ENCODE results near the gene CYP26A1. TPM values are rescaled to one million over a fixed set of nuclear protein-coding genes. Genes with fewer than 3 reads are reported as not detected.

Gene CYP26A1
- total RNA-seq, 1 experiment from 2014 or later = not detected

GRCh38 chr10:93064874-93065660 lies 8.6 kb upstream of the CYP26A1 start:
- DNase-seq (ENCODE audit: extremely low read depth, low read depth) = no peak

DNA sequence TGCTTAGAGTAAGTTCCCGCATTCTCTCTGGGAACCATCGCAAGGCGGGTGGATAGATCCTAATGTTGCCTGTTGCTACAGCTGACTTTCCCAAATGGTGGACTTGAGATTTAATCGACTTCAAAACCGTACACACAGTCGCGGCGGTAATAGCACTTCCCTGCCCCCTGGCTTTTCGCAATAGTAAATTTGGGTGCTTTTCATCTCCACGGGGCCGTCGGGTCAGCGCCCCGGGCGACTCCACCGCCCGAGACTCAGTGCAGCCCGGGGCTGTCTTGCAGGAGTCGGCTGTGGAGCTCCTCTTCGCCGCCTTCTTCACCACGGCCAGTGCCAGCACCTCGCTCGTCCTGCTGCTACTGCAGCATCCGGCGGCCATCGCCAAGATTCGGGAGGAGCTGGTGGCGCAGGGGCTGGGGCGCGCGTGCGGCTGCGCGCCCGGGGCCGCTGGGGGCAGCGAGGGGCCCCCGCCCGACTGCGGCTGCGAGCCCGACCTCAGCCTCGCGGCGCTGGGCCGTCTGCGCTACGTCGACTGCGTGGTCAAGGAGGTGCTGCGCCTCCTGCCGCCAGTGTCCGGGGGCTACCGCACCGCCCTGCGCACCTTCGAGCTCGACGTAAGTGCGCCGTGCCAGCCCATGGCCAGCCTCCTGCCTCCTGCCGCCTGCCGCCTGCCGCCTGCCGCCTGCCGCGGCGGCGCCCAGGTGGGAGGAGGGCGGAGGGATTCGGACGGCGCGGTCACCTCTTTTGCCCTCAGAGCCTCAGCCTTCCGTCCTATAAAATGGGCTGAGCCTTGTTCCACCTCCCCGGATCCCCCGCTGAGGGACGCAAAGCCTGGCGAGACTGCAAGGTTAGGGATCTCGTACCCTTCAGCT lies 7.8 kb upstream of the CYP26A1 start:
- DNase-seq (ENCODE audit: extremely low read depth, low read depth) = no peak

DNA sequence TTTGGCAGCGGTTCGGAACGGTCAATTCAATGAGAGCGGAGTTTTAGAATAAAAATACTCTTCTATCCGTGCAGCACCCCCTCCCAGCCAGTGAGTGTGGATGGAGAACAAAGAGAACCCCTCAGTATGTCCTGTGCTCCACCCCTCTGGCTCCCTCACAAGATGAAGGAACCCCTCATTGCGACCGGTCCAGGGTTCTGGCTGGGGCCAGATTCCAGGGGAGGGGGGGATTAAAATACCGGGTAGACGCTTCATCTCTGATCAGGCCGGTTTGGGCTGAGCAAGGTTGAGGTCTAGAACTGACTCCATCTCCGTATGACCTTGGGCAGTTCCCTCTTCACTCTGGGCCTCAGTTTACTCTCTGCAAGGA lies 7.2 kb upstream of the CYP26A1 start:
- DNase-seq (ENCODE audit: extremely low read depth, low read depth) = no peak

DNA sequence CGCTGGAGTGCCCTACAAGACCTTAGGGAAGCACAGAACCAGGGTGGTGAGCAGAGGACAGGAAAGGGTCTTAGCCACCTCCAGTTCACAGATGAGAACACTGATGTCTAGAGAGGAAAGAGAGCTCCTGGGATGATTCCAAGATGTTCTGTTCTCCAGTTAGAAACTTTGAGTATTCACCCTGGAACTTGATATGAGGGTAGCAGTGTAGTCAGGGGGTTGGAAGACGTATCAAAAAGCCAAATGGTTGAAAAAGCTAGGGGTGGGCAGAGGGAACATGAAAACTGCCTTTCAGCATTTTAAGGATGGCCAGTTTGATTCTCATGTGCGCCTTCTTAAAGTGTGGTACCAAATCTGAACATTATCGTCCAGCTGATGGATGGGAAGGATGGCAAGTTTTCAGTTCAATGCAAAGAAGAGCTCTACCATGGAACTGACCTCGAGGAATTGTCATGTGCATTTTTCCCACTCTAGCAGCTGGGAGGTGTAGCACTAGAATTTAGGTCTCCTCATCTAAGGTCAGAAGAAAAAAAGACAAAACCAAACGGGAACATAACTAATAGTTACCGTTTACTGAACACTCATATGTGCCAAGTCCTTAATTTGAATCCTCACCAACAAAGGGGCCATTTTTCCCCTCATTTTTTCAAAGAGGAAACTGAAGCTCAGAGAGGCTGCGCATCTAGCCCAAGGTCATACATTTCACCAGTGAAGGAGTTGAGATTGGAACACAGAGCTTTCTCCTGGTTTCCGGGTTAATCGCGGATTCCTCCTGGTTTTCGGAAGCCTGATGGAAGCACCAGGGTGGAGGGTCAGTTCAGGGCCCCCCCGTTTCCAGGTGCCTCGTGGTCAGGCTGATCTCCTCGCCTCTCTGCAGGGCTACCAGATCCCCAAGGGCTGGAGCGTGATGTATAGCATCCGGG lies 6.0 kb upstream of the CYP26A1 start:
- no peak for DNase-seq (ENCODE audit: extremely low read depth, low read depth)

GRCh38 chr10:93068411-93069244 lies 5.1 kb upstream of the CYP26A1 start:
- no peak for DNase-seq (ENCODE audit: extremely low read depth, low read depth)

- DNase-seq (ENCODE audit: extremely low read depth, low read depth) = no peak
Observed at GRCh38 chr10:93069245-93069561, 4.5 kb upstream of the CYP26A1 start.

DNA sequence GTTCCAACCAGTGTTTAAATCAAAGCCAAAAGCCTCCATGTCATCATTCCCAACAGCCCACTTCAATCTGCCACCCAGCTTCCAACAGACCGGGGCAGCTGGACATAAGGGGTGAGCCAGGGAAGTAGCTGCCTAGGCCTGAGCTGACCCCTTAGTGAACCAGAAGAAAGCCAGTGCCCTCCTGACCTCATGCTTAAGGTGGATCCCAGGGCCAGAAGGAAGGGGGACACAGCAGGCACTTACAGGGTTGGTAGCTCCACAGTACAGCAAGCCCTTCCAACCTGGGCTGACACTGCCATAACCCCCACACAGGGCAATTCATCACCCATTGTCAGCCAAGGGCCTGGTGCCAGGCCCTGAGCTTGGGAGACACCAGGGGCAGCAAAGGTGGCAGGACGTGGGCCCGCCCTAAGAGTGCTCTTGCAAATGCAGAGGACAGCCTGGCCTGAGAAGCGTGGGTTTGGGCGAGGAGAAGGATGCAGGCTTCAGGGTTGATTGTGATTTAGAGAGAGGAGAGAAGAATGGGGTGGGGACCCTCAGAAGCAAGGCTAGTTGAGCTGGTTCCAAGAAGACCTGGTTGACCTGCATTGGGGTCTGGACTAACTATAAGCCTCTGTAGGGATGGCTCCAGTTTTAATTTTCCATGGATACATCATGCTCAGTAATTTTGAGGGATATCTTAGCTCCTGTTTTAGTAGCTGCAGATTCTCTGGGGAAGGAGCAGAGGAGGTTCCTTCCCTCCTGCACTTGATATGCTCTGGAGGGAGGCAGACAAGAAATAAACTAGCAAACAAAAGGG lies 3.1 kb upstream of the CYP26A1 start:
- DNase-seq (ENCODE audit: extremely low read depth, low read depth) = no peak

- DNase-seq (ENCODE audit: extremely low read depth, low read depth) = no peak
Observed at GRCh38 chr10:93071177-93071472, 2.6 kb upstream of the CYP26A1 start.

DNA sequence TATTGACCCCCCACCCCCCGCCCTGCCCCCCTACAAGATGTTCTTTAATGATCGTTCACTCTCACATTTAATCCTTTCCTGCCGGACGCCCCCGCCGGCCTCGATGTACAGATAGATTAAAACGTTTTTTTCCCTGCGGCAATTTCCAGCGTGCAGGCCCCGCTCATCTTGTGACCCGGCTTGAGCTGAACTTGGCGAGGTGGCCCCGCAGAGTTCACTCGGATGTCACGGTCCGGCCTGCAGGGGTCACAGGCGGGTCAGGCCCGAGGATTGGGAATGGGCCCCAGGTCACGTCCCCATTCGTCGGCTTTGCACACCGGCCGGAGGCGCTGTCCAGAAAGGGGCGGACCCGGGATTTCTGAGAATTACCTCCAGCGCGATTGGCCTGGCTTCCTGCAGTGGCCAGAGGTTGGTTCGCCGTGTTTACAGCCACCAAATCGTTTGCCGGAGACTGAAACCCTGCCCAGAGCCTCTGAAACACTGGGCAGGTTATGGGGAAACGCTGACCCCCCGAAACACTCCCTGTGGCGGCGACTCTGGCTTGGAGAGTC lies 1.9 kb upstream of the CYP26A1 start:
- DNase-seq (ENCODE audit: extremely low read depth, low read depth) = peak; percentile 18

GRCh38 chr10:93072225-93072712 lies 1.4 kb upstream of the CYP26A1 start:
- no peak for DNase-seq (ENCODE audit: extremely low read depth, low read depth)

DNA sequence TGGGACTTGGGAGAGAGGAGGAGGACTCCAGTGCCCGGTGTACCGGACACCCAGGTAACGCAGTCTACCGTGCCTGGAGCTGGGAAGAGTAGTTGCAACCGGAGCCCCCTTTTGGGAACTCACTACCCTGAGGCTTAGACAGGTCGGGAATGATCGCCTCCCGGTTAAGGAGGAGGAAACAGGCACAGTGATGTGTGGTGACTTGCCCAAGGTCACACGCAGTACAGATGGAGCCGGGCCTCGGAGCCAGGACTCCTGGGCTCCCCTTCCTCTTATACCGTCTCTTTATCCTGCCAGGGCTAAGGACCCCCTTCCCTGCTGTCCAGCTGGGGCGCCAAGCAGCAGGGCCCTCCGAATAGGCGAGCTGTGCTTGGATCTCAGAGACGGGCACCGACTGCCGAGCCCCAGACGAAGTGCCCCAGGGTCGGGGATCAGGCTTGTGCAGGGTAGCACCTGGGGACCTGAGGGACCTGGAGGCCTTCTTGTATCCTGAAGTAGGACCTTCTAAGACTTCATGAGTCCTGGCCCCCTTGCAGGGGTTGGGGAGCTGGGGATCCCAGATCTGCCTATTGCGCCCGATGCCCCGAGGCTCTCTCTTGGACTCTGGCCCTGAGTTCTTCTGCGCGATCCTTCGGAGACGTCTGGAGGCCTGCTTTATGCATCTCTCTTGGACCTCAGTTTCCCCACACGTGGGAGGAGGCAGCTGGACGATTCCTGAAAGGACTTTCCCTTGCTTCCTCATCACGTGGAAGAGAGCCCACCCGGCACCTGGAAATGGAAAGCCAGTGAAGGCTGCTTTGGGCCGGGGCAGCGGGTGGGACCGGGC lies 767 bp upstream of the CYP26A1 start:
- DNase-seq (ENCODE audit: extremely low read depth, low read depth) = no peak

- peak; percentile 16 for DNase-seq (ENCODE audit: extremely low read depth, low read depth)
Observed at GRCh38 chr10:93074147-93074596, 479 bp downstream of the CYP26A1 start.

DNA sequence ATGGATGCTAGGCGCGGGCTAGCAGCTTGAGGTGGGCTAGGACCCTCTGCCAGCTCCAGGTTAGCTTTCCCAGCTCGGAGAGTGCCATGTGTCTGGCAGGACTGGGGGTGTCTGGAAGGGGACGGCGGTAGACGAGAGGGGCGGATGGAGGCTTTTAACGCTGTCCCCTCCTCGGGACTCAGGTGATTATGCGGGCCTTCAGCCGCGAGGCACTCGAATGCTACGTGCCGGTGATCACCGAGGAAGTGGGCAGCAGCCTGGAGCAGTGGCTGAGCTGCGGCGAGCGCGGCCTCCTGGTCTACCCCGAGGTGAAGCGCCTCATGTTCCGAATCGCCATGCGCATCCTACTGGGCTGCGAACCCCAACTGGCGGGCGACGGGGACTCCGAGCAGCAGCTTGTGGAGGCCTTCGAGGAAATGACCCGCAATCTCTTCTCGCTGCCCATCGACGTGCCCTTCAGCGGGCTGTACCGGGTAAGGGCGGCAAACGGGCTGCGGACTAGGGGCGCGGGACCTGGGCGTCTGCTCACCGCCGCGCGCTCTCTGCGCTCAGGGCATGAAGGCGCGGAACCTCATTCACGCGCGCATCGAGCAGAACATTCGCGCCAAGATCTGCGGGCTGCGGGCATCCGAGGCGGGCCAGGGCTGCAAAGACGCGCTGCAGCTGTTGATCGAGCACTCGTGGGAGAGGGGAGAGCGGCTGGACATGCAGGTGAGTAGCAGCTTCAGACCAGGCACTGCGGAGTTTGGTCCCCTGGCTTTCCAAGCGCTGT lies 1.1 kb downstream of the CYP26A1 start:
- no peak for DNase-seq (ENCODE audit: extremely low read depth, low read depth)

DNA sequence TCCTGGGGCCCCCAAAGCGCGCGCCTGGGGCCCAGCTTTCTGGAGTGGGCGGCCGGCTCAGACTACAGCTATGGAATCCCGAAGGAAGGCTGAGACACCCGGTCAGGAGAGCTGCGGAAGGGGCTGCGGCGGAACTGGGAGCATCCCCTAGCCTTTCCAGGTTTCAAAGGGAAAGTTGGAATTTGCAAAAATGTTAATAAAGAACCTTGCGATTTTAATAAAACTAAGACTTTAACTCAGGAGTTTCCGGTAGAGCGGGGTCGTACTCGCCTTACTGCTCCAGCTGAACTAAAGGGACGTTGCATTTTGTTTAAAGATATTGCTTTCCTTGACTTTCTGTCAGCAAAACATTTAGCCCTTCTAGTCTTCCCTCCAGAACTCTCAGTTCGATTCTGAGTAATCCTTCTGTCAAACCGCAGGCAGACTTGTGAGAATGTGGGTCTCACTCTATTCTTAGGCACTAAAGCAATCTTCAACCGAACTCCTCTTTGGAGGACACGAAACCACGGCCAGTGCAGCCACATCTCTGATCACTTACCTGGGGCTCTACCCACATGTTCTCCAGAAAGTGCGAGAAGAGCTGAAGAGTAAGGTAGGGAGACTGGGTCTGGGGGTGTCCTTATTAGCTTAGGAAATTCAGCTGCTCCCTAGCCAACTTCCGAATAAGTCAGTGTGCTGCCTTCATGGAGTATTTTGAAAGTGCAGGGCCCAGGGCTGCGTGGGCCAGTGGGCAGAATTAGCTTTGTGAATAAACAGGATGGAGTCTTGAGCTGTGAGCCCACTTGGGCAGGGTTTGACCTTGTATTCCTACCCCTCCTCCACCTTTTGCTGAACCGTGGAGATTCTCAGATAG lies 1.9 kb downstream of the CYP26A1 start:
- no peak for DNase-seq (ENCODE audit: extremely low read depth, low read depth)

DNA sequence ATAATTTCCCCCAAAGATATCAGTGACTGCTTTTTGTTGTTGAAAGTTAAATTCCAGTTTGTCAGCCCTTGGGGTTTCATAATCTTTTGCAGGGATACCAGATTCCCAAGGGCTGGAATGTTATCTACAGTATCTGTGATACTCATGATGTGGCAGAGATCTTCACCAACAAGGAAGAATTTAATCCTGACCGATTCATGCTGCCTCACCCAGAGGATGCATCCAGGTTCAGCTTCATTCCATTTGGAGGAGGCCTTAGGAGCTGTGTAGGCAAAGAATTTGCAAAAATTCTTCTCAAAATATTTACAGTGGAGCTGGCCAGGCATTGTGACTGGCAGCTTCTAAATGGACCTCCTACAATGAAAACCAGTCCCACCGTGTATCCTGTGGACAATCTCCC lies 3.2 kb downstream of the CYP26A1 start:
- DNase-seq (ENCODE audit: extremely low read depth, low read depth) = no peak

DNA sequence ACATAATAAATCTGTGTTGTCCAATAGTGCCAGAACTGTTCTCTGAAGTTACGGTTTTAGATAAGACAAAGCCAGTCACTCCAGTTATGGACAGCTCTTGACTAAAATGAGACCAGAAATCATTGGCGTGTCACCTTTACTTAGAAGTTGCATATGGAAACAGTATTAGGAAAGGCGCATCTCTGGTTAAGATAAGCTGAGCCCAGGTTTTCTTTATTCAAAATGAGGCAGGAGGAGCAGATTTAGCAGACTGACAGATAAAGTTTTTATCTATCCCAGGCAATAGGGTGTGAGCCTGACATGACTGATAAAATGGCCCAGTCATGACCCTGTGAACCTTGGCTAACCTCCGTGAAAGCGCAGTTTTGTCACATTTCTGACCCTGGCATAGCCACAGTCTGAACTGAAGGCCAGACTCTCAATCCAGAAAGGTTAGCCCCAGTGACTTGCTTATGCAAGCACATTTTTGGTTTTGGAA lies 4.2 kb downstream of the CYP26A1 start:
- DNase-seq (ENCODE audit: extremely low read depth, low read depth) = no peak
